GM19025 (cell line): ENCODE data around the gene QDPR.
"Not testable (repeated sequence)": the region's sequence is repeated elsewhere in the genome, so short reads cannot be mapped to it uniquely, and the experiment has no call there.

Source experiments
- ATAC-seq: cut with Tn5 transposase; IDR thresholded peaks from one replicate; pipeline ENCODE4 v1.9.1; 2021; ENCODE audit warnings: mild to moderate bottlenecking, low read depth, moderate library complexity; ENCODE audit not compliant: unreplicated experiment

The QDPR gene

GRCh38 chr4:17492058-17492741 is 19.7 kb downstream of the QDPR start:
- no peak for ATAC-seq

DNA sequence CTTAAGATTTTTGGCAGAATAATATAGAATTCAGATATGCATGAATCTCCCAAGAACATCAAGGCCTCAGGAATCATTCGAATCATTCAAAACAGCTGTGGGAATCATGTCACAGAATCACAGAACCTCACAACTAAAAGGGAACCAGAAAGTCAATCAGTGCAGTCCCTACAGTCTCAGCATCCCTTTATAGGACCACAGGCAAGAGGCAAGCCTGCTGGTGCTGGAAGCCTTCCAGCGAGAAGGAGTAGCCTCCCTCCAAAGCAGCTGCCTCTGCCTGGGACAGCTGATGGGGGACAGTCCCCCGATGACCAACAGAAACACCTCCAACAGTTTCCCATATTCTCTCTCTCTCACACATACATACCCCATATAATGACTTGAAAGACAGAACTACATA is 20.7 kb downstream of the QDPR start:
- no peak for ATAC-seq

DNA sequence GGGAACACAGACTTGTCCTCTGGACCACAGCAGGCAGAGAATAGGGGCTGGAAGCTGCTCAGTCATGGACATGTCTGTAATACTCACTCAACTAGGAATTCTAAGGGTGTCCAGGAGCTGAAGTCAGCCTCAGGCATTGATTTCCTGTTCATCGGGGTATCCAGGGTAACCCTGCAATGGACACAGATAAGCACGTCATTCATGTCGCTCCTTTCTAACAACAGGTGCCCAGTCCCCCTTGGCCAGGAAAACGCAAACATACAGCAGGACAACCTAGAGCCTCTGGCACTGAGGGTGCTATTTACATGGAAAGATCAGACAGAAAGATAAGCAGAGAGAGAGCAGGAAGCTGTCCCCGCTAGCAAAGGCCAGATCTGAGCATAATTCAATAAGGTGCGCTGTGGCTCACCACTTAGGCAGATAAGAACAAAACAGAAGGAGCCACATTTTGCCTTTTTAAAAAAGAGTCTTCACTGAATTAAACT is 21.3 kb downstream of the QDPR start:
- ATAC-seq: no peak

- ATAC-seq: no peak
Measured at GRCh38 chr4:17489721-17490120, 22.2 kb downstream of the QDPR start.

GRCh38 chr4:17489123-17489522 is 22.8 kb downstream of the QDPR start:
- no peak for ATAC-seq

- ATAC-seq: no peak
Measured at GRCh38 chr4:17482716-17483115, 29.2 kb downstream of the QDPR start.

GRCh38 chr4:17480955-17481354 is 30.9 kb downstream of the QDPR start:
- ATAC-seq: no peak

DNA sequence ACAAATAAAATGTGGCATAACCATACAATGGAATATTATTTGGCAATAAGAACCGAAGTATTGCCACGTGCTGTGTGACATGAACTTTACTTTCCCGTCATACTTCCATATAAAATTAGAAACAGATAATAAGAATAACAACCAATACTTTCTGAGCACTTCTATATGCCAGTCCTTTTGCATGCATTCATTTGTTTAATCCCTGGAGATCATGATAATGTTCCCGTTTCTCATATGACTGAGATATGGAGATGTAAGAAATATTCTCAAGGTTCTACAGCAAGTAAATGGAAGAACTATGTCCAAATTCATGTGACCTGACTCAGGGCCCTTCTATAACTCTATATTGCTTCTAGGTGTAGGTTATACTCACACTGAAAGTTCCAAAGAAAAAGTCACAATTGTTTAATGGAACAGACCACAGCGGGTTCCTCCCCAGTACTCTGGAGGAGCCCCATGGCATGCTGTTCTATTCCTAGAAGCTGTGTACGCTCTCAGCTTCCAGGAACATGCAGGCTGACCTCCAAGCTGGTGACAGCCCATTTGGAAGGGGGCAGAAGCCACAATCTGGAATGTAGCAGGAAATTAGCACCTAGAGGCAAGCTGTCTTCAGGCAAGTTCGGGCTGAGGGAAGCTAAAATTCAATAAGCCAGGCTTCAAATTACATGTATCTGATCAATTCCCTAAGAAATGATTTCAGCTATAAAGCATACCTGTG is 31.5 kb downstream of the QDPR start:
- no peak for ATAC-seq

DNA sequence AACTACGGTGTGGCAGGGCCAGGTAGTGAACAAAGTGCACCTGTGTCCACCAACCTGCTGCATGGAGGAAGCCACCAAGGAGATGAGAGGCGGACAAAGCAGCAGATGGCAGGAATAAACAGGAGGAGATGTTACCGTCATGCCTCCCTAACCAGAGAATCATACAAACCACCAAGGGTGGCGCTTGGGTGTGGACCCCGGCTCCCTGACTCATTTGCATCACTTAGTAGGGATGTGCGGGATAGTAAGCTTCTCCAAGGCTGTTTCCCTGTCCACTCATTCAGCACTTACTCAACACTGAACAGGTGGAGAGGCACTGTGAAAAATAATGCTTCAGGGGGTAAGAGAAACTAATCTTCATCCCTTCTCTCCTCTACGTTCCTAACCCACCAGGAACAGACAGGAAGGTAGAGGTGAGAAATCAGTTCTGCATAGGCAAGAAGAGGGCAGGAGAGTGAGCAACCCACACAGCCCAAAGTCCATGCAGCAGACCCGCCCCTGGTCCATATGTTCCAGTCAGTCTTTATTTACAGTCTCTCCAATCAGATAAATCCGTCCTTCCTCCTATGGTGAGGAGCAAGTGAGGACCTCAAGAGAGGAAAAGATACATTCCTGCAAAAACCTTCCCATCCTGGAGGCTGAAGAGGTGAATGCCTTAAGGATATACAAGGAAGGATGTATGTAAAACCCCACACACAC is 34.0 kb downstream of the QDPR start:
- no peak for ATAC-seq

GRCh38 chr4:17476853-17477252 is 35.0 kb downstream of the QDPR start:
- no peak for ATAC-seq

- ATAC-seq: no peak
Measured at GRCh38 chr4:17475481-17475880, 36.4 kb downstream of the QDPR start.

DNA sequence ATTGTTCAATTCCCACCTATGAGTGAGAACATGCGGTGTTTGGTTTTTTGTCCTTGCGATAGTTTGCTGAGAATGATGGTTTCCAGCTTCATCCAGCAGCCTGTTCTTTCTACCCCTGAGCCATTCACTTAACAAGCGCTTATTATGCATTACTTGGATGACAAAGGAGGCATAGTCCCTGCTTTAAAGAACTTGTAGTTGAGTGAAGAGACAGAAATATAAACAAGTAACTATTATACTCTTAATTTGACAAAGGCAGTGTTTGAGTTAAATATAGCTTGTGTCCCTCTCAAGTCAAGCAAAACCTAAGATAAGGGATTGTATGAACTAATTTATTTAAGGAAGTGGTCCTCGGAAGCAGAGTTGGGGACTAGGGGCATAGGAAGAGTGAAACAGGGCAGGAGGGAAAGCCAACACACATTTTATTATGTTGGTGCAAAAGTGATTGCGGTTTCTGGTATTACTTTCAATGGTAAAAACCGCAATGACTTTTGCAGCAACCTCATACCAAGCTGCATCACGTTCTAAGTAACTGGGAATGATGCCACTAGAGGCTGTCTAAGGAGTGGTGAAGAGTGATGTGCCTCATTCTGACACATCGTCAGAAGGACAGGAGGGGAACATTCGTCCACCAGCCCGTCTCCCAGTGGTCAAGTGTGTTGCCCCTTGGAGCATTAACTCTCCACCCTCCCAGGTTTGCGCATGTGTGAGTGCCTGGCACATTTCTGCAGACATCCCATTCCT is 41.8 kb downstream of the QDPR start:
- ATAC-seq: no peak

GRCh38 chr4:17468619-17469221 is 43.2 kb downstream of the QDPR start:
- no peak for ATAC-seq

GRCh38 chr4:17463606-17464005 is 48.3 kb downstream of the QDPR start:
- no peak for ATAC-seq

- ATAC-seq: no peak
Measured at GRCh38 chr4:17450269-17450804, 61.6 kb downstream of the QDPR start.

DNA sequence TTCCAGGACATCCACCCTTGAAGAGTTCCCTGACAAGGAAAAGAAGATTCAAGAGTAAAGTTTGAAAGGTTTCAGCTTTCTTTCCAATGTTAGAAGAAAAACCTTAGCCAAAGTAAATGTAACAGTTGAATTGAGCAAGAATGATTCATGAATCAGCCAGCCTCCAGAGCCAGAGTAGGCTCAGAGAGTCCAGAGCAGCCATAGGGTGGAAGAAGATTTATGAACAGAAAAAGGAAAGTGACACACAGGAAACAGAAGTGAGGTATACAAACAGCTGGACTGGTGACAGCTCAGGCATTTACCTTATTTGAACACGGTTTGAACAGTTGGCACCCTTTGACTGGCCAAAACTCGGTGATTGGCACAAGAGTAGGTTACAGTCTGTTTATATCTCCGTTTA is 63.2 kb downstream of the QDPR start:
- ATAC-seq: no peak

- peak; percentile 80 for ATAC-seq
Measured at GRCh38 chr4:17447675-17448298, 64.1 kb downstream of the QDPR start.

GRCh38 chr4:17447056-17447455 is 64.8 kb downstream of the QDPR start:
- ATAC-seq: no peak

- ATAC-seq: not testable (repeated sequence)
Measured at GRCh38 chr4:17442477-17442876, 69.4 kb downstream of the QDPR start.

DNA sequence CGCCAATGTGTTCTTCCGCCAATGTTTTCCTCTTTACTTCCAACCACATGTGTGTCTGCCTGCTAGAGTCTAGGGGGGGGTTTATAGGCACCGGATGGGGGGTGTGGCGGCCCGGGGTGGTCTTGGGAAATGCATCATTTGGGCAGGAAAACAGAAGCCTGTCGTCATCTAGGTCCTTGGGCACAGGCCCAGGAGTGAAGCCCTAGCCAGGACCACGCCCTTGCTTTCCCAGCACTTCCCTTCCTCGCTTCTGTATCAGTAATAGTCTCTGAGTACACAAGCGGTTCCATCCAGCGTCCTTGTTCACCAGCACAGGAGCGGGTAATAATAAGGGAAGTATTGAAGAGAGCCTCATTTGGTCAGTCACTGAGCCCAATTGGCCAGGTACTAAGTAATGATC is 74.5 kb downstream of the QDPR start:
- ATAC-seq: no peak
